SK-N-SH (cell line): ENCODE measurements around the gene CHRNE.

Experiments used
- EP300 ChIP-seq, 2 experiments: IDR thresholded peaks; 2 replicates each; pipeline versions ENCODE4 v1.4.0 to v1.6.1; 2012; ENCODE audit warnings: borderline replicate concordance in 1 of 2, low read depth in 1 of 2, low read length in 1 of 2
- EZH2phosphoT487 ChIP-seq: fragments of 200-600 bp; sonication (generic); IDR thresholded peaks from 2 replicates; pipeline ENCODE4 v1.6.1; 2017; ENCODE audit warnings: low read depth, mixed run types, mild to moderate bottlenecking, antibody characterized with exemption, moderate library complexity, borderline replicate concordance
- FOSL2 ChIP-seq: IDR thresholded peaks from 2 replicates; pipeline ENCODE4 v1.4.0; 2012; ENCODE audit warnings: low read depth, mild to moderate bottlenecking, moderate library complexity, borderline replicate concordance
- FOXM1 ChIP-seq: IDR thresholded peaks from 2 replicates; pipeline ENCODE4 v1.4.0; 2012; ENCODE audit warnings: low read depth, mild to moderate bottlenecking
- MXI1 ChIP-seq: IDR thresholded peaks from 2 replicates; pipeline ENCODE4 v1.6.1; 2012; ENCODE audit warnings: mild to moderate bottlenecking, low read depth, low read length, improper control_type of control experiment
- RAD21 ChIP-seq: IDR thresholded peaks from 2 replicates; pipeline ENCODE4 v1.6.1; 2012; ENCODE audit warnings: mild to moderate bottlenecking, low read length
- RXRA ChIP-seq: IDR thresholded peaks from 2 replicates; pipeline ENCODE4 v1.4.0; 2012; ENCODE audit warnings: low read depth, mild to moderate bottlenecking, borderline replicate concordance
- TAF1 ChIP-seq: IDR thresholded peaks from 2 replicates; pipeline ENCODE4 v1.6.1; 2012; ENCODE audit warnings: low read depth, mild to moderate bottlenecking, low read length, moderate library complexity, borderline replicate concordance
- TCF12 ChIP-seq: IDR thresholded peaks from 2 replicates; pipeline ENCODE4 v1.4.0; 2012
- TF ChIP-seq, protein P1 (sequence below): fragments of 200-600 bp; sonication (generic); IDR thresholded peaks from 2 replicates; pipeline ENCODE4 v1.6.1; 2017; ENCODE audit warnings: antibody characterized with exemption, mild to moderate bottlenecking, moderate library complexity

DNA sequence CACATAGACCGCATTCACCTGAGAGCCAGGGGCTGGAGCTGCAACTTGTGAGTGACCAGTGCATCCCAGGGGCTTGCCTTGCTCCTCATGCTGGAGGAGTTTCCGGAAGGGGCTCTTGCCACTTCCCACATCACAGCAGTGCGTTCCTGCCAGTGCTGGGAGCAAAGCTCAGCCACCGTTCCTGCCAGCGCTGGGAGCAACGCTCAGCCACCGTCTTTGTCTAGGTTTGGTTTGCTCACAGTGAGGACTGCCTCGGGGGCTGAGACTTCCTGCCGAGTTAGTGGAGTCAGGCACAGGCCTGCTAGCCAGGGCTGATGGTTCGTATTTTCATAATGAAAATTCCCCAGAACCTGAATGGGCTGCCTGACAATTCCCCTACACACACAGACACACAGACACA lies 5.4 kb upstream of the CHRNE start:
- TF ChIP-seq EZH2phosphoT487 (no peak), MXI1 (no peak), RXRA (no peak), EP300 (IDR thresholded peaks at IDR 0.05; ENCODE audit: borderline replicate concordance in 1 of 2, low read depth in 1 of 2, low read length in 1 of 2) (no peak), RAD21 (no peak), TCF12 (no peak), FOXM1 (no peak), FOSL2 (no peak), TAF1 (no peak)
- TF ChIP-seq, protein P1, sequence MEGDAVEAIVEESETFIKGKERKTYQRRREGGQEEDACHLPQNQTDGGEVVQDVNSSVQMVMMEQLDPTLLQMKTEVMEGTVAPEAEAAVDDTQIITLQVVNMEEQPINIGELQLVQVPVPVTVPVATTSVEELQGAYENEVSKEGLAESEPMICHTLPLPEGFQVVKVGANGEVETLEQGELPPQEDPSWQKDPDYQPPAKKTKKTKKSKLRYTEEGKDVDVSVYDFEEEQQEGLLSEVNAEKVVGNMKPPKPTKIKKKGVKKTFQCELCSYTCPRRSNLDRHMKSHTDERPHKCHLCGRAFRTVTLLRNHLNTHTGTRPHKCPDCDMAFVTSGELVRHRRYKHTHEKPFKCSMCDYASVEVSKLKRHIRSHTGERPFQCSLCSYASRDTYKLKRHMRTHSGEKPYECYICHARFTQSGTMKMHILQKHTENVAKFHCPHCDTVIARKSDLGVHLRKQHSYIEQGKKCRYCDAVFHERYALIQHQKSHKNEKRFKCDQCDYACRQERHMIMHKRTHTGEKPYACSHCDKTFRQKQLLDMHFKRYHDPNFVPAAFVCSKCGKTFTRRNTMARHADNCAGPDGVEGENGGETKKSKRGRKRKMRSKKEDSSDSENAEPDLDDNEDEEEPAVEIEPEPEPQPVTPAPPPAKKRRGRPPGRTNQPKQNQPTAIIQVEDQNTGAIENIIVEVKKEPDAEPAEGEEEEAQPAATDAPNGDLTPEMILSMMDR: no peak
